ENCODE data around the gene SFMBT2.

GRCh38 chr10:7234109-7234508 lies 176.7 kb downstream of the SFMBT2 start:
- TF ChIP-seq CTCF (IDR thresholded peaks at IDR 0.05) (no peak), POLR2A (IDR thresholded peaks at IDR 0.05) (no peak)
